Tongue (tissue), 2 donors: ENCODE data around the gene MDH1B. TPM values are rescaled to one million over a fixed set of nuclear protein-coding genes. Genes with fewer than 3 reads are reported as not detected.
"Not testable (repeated sequence)": the region's sequence is repeated elsewhere in the genome, so short reads cannot be mapped to it uniquely, and the experiment has no call there.

Experiments
- DNase-seq: peaks from one replicate; pipeline ENCODE4 v3.0.0-alpha.2; 2015
- total RNA-seq: library from RNA; depleted of rRNA; stranded (reverse); fragments of >200 nt; gene quantifications from one replicate; pipeline ENCODE4 v1.2.3, GENCODE V29; 2014

The MDH1B gene
- total RNA-seq, 1 donor from 2014 or later: 0.21 TPM

DNA sequence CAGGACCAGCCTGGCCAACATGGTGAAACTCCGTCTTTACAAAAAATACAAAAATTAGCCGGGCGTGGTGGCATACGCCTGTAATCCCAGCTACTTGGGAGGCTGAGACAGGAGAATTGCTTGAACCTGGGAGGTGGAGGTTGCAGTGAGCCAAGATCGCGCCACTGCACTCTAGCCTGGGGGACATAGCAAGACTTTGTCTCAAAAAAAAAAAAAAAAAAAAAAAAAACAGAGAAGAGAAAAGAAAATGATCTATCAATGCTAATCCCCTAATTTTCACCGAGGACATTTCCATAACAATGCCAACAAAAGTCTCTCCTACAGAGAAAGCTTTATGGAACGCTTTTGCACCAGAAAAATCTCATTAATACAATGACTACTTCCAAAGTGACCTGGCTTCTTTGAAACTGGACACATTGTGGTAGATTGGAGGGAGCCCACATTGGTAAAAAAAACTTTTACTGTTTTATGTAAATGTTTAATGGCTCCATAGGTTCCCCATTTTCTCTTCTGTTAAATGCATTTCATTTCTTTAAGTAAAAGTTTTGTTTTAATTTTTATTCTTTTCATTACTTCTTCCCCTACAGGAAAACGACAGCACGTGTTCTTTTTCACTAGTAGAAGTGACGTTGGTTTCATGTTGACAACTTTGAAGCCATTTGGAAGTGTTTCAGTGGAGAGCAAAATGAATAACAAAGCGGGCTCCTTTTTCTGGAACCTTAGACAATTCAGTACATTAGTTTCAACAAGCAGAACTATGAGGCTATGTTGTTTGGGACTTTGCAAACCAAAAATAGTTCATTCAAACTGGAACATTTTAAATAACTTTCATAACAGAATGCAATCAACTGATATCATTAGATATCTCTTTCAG lies 1.2 kb upstream of the MDH1B start:
- no peak for DNase-seq

GRCh38 chr2:206764673-206765241 lies 371 bp downstream of the MDH1B start:
- no peak for DNase-seq

DNA sequence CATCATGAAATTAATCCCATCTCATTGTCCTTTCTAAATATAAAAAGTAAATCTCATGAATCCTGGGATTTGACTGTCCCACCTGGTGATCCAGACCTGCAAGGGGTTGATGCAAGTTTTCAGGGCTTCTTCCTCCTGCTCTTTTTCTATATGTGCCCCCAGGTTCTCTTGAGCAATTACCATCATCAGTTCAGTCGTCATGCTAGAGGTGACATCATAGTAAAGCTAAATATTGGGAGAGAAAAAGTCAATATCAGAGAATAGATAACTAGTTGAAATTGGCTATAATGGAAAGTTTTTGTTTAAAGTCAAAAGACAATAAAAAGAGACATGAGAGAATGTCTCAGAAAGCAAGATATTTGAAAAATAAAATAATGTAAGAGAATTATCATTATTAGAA lies 8.3 kb downstream of the MDH1B start:
- DNase-seq: no peak

GRCh38 chr2:206740800-206741199 lies 24.3 kb downstream of the MDH1B start:
- no peak for DNase-seq

GRCh38 chr2:206739271-206739670 lies 25.9 kb downstream of the MDH1B start:
- no peak for DNase-seq

- no peak for DNase-seq
These were observed 28.2 kb downstream of the MDH1B start for GRCh38 chr2:206736935-206737334.

- DNase-seq: no peak
These were observed 31.8 kb downstream of the MDH1B start for GRCh38 chr2:206733341-206733740.

- DNase-seq: no peak
These were observed 36.6 kb downstream of the MDH1B start for GRCh38 chr2:206728277-206729199.

DNA sequence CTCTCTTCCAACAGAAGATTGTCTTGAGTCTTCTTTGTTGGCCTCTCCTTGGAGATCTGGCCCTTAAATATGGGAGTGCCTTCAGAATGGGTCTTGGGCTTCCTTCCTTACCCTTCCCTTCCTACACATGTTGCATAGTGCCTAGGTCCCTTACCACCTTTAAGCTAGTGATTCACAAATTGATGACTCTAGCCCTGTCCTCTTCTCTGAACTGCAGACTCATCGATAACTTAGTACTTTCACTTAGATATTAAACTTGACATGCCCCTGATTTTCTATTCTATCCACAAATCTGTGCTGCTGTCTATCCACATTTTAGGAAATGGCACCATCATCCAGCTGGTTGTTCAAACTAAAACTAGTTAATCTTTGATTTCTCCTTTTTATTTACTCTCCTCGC lies 37.8 kb downstream of the MDH1B start:
- DNase-seq: no peak

- DNase-seq: no peak
These were observed 41.8 kb downstream of the MDH1B start for GRCh38 chr2:206723288-206723687.

- DNase-seq: no peak
These were observed 43.7 kb downstream of the MDH1B start for GRCh38 chr2:206721256-206721920.

DNA sequence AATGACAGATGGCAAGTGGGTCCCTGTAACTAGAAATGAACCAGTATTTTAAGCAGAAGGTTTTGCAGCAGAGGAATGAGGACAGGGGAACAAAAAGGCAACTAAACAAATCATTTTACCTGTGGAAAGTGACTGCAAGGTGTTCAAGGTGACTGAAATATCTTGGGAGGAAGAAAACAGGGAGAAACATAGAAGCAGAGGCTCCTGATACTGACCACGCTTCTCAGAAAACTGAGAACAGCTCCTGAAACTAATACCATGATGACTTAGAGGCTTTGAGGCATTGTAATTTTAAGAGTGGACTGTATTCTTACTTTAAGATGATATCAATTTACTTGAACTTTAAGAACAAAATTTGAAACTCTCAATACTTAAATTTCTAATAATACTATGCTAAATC lies 46.8 kb downstream of the MDH1B start, which contains the start of gene DYTN:
TSS of gene DYTN (minus strand) at position 101 of the 400 bp plus-strand sequence. CDS start 117 bp downstream, outside the sequence.
- no peak for DNase-seq

DNA sequence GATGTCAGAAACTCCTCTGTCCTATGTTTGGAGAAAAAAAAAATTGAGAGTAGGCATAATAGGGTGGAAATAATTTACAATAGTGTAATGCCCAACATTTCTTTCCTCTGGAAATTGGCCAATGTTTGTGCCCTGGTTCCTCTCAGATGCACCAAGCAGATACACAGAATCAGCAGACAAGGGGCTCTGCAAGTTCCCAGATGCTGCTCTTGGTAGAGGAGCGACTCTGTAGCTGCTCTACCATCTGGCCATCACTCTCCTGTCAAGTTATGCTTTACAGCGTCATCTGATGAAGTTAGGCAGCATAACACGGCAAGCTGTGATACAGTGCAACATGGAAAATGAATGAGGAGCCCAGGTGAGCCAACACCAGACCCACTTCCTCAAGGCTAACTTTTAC lies 48.5 kb downstream of the MDH1B start:
- no peak for DNase-seq

GRCh38 chr2:206715183-206715582 lies 49.9 kb downstream of the MDH1B start:
- not testable (repeated sequence) for DNase-seq

GRCh38 chr2:206713746-206714145 lies 51.4 kb downstream of the MDH1B start:
- DNase-seq: no peak

GRCh38 chr2:206708286-206708685 lies 56.8 kb downstream of the MDH1B start:
- no peak for DNase-seq

GRCh38 chr2:206707164-206707701 lies 57.9 kb downstream of the MDH1B start:
- no peak for DNase-seq

DNA sequence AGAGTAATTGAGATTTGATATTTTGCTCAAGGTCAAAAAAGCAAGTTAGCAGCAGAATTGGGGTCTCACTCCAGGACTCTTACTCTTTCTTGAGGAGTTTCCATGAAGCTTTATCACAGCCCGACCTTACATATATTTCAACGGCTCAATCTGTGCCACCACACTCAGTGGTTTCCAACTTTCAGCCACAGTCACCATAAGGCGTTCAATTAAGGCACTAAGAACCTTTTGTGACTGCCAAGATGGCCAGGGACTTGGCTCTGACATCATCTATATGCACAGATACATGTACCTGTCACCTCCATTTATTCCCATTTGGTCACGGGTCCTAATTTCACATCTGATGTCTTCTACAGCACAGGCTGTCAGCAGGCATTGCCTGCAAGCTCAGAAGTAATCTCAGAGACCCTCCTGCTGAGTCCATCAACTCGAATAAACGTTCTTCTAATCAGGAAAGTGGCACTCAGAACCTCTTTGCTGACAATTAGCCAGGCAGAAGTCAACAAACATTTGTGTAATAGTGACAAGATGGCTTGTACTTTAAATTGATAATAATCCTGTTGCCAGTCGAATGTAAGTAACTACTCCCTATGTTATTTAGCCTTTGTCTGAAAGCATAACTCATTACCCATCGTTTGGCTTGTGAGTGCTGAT lies 63.0 kb downstream of the MDH1B start:
- no peak for DNase-seq

- no peak for DNase-seq
These were observed 65.0 kb downstream of the MDH1B start for GRCh38 chr2:206700156-206700555.

- DNase-seq: no peak
These were observed 66.3 kb downstream of the MDH1B start for GRCh38 chr2:206698811-206699210.

GRCh38 chr2:206696910-206697309 lies 68.2 kb downstream of the MDH1B start:
- no peak for DNase-seq
